H9 (cell line): ENCODE results near the gene ADARB2. TPM values are rescaled to one million over a fixed set of nuclear protein-coding genes. Genes with fewer than 3 reads are reported as not detected.

Experiments used
- DNase-seq: peaks from one replicate; pipeline ENCODE4 v3.0.0-alpha.2; 2017
- H2AFZ ChIP-seq: one replicate; pipeline ENCODE4 v1.6.1; 2013; ENCODE audit warnings: mild to moderate bottlenecking, low read length, control low read depth, moderate library complexity
- H2AK5ac ChIP-seq: 2 replicates; pipeline ENCODE4 v1.6.1; 2013; ENCODE audit warnings: low read length, control low read depth, mixed read lengths; ENCODE audit not compliant: insufficient read length
- H2BK120ac ChIP-seq: one replicate; pipeline ENCODE4 v1.6.1; 2013; ENCODE audit warnings: low read depth, mild to moderate bottlenecking, low read length, control low read depth, inconsistent platforms; ENCODE audit not compliant: poor library complexity, severe bottlenecking
- H2BK12ac ChIP-seq: 2 replicates; pipeline ENCODE4 v1.6.1; 2013; ENCODE audit warnings: low read length, control low read depth, mixed read lengths, low read depth; ENCODE audit not compliant: insufficient read length
- H2BK15ac ChIP-seq: 2 replicates; pipeline ENCODE4 v1.6.1; 2013; ENCODE audit warnings: low read depth, low read length, control low read depth
- H2BK20ac ChIP-seq: one replicate; pipeline ENCODE4 v1.6.1; 2013; ENCODE audit warnings: low read depth, mild to moderate bottlenecking, low read length, control low read depth, inconsistent platforms; ENCODE audit not compliant: poor library complexity, severe bottlenecking
- H2BK5ac ChIP-seq: 2 replicates; pipeline ENCODE4 v1.6.1; 2013; ENCODE audit warnings: low read length, control low read depth, mixed read lengths; ENCODE audit not compliant: insufficient read length
- H3K14ac ChIP-seq: 2 replicates; pipeline ENCODE4 v1.6.1; 2013; ENCODE audit warnings: low read length, control low read depth; ENCODE audit not compliant: insufficient read depth
- H3K18ac ChIP-seq: 2 replicates; pipeline ENCODE4 v1.6.1; 2013; ENCODE audit warnings: low read depth, mild to moderate bottlenecking, mixed read lengths, low read length, control low read depth; ENCODE audit not compliant: insufficient read length
- H3K23ac ChIP-seq: 2 replicates; pipeline ENCODE4 v1.6.1; 2013; ENCODE audit warnings: low read length, control low read depth, mixed read lengths, low read depth; ENCODE audit not compliant: insufficient read length
- H3K23me2 ChIP-seq: 2 replicates; pipeline ENCODE4 v1.6.1; 2013; ENCODE audit warnings: low read depth, mild to moderate bottlenecking, mixed read lengths, low read length, control low read depth; ENCODE audit not compliant: insufficient read length, poor library complexity, severe bottlenecking
- H3K27ac ChIP-seq: 2 replicates; pipeline ENCODE4 v1.5.1; 2013; ENCODE audit warnings: low read length, control low read depth, mixed read lengths, low read depth; ENCODE audit not compliant: insufficient read length
- H3K27me3 ChIP-seq: 2 replicates; pipeline ENCODE4 v1.6.1; 2013; ENCODE audit warnings: low read length, control low read depth, inconsistent platforms; ENCODE audit not compliant: insufficient read depth
- H3K4ac ChIP-seq: 2 replicates; pipeline ENCODE4 v1.6.1; 2013; ENCODE audit warnings: low read depth, mild to moderate bottlenecking, control low read depth, inconsistent platforms, low read length, moderate library complexity
- H3K4me1 ChIP-seq: 2 replicates; pipeline ENCODE4 v1.6.1; 2013; ENCODE audit warnings: low read length, control low read depth, inconsistent platforms; ENCODE audit not compliant: insufficient read depth
- H3K4me2 ChIP-seq: 2 replicates; pipeline ENCODE4 v1.6.1; 2013; ENCODE audit warnings: low read length, control low read depth, mixed read lengths; ENCODE audit not compliant: insufficient read length, insufficient read depth
- H3K56ac ChIP-seq: 2 replicates; pipeline ENCODE4 v1.6.1; 2013; ENCODE audit warnings: low read depth, mild to moderate bottlenecking, mixed read lengths, low read length, control low read depth; ENCODE audit not compliant: insufficient read length
- H3K79me1 ChIP-seq: 2 replicates; pipeline ENCODE4 v1.6.1; 2013; ENCODE audit warnings: low read depth, mild to moderate bottlenecking, moderate library complexity, low read length, control low read depth, inconsistent platforms; ENCODE audit not compliant: insufficient read depth, poor library complexity, severe bottlenecking
- H3K79me2 ChIP-seq: 2 replicates; pipeline ENCODE4 v1.6.1; 2013; ENCODE audit warnings: low read length, control low read depth, inconsistent platforms; ENCODE audit not compliant: insufficient read depth
- H3K9ac ChIP-seq: 2 replicates; pipeline ENCODE4 v1.6.1; 2013; ENCODE audit warnings: low read length, control low read depth, mixed read lengths; ENCODE audit not compliant: insufficient read length; ENCODE audit errors: extremely low read depth
- H3K9me3 ChIP-seq: one replicate; pipeline ENCODE4 v1.6.1; 2013; ENCODE audit warnings: low read depth, low read length, inconsistent platforms; ENCODE audit not compliant: control insufficient read depth
- H3T11ph ChIP-seq: one replicate; pipeline ENCODE4 v1.6.1; 2013; ENCODE audit warnings: mild to moderate bottlenecking, low read length, control low read depth, inconsistent platforms
- H4K20me1 ChIP-seq: one replicate; pipeline ENCODE4 v1.6.1; 2013; ENCODE audit not compliant: control insufficient read depth, insufficient read length, insufficient read depth
- H4K5ac ChIP-seq: 2 replicates; pipeline ENCODE4 v1.6.1; 2013; ENCODE audit warnings: low read depth, mild to moderate bottlenecking, mixed read lengths, low read length, control low read depth; ENCODE audit not compliant: insufficient read length
- H4K8ac ChIP-seq: replicated peaks from 2 replicates; pipeline ENCODE4 v1.6.1; 2013; ENCODE audit warnings: low read length, control low read depth, mixed read lengths, low read depth; ENCODE audit not compliant: insufficient read length
- H4K91ac ChIP-seq: 2 replicates; pipeline ENCODE4 v1.6.1; 2013; ENCODE audit warnings: low read depth, mild to moderate bottlenecking, moderate library complexity, mixed read lengths, low read length, control low read depth; ENCODE audit not compliant: insufficient read length
- H3K27ac Mint-ChIP-seq, 3 experiments: 2 replicates in 2 of 3; 3 replicates in 1 of 3; pipeline ENCODE4 v1.8.0; 2020 to 2021; ENCODE audit warnings: mixed read lengths in 3 of 3, mild to moderate bottlenecking in 1 of 3, moderate library complexity in 1 of 3
- H3K27me3 Mint-ChIP-seq: 2 replicates; pipeline ENCODE4 v1.8.0; 2021; ENCODE audit warnings: low read depth, mild to moderate bottlenecking, moderate library complexity, mixed read lengths
- H3K36me3 Mint-ChIP-seq, 3 experiments: 2 replicates in 2 of 3; 3 replicates in 1 of 3; pipeline ENCODE4 v1.8.0; 2020 to 2021; ENCODE audit warnings: low read depth in 3 of 3, mixed read lengths in 3 of 3; ENCODE audit not compliant: insufficient read depth in 1 of 3
- H3K4me1 Mint-ChIP-seq, 2 experiments: 2 replicates each; pipeline ENCODE4 v1.8.0; 2020; ENCODE audit warnings: mixed read lengths in 2 of 2
- H3K4me3 Mint-ChIP-seq, 2 experiments: 2 replicates in 1 of 2; 3 replicates in 1 of 2; pipeline ENCODE4 v1.8.0; 2020 to 2021; ENCODE audit warnings: mild to moderate bottlenecking in 2 of 2, mixed read lengths in 2 of 2, moderate library complexity in 1 of 2
- H3K9me3 Mint-ChIP-seq, 2 experiments: 2 replicates in 1 of 2; 3 replicates in 1 of 2; pipeline ENCODE4 v1.8.0; 2020; ENCODE audit warnings: mild to moderate bottlenecking in 2 of 2, mixed read lengths in 2 of 2, moderate library complexity in 1 of 2
- WGBS: extraction: QIAGEN DNeasy Blood & Tissue Kit; methylation state at CpG from one replicate; pipeline ENCODE4 v1.1.7; 2013; ENCODE audit warnings: missing lambda C conversion rate, low lambda C conversion rate, mixed read lengths; ENCODE audit not compliant: insufficient read length; ENCODE audit errors: extremely low coverage; 5-methylcytosine and 5-hydroxymethylcytosine counted together
- total RNA-seq: library from RNA; stranded (reverse); gene quantifications from 2 replicates; pipeline ENCODE4 v1.2.1, GENCODE V29; 2021
- TF ChIP-seq, protein P1 (sequence below): fragments of 200-600 bp; sonication (generic); conservative IDR thresholded peaks from 3 replicates; pipeline ENCODE4 v1.8.0; 2021; ENCODE audit warnings: antibody characterized with exemption, mild to moderate bottlenecking

ADARB2 gene
- total RNA-seq, 1 experiment from 2014 or later: 0.87 TPM

DNA sequence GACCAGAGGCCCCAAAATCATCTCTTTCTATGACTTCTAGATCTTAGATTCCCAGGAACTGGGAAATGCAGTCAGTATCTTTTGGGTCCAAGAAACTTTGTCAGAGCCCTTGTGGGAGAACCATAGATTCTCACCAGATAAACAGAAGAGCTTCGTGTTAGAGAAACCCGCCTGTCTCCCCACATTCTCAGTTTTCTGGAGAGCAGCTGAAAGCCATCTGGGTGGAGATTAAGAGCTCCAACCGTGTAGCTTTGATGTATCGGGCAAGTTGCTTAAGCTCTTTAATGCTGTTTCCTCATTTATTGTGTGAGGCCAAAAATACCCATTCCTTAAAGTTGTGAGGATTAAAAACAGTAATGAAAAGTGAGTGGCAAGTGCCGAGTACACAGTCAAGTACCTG lies 573.5 kb downstream of the ADARB2 start:
- H3K23me2 ChIP-seq: no peaks in the 10 kb centered on the region
- no peak overlapping the region for H4K8ac ChIP-seq
- no peak overlapping the region for H3K18ac ChIP-seq
- H3K79me2 ChIP-seq: no peaks in the 10 kb centered on the region
- H3T11ph ChIP-seq: no peak overlapping the region
- H2BK120ac ChIP-seq: no peak overlapping the region
- H3K9me3 ChIP-seq: no peaks in the 10 kb centered on the region
- DNase-seq: no peak
- no peaks in the 10 kb centered on the region for H3K9me3 Mint-ChIP-seq
- no peaks in the 10 kb centered on the region for H3K4me1 Mint-ChIP-seq
- H3K27ac ChIP-seq: no peak overlapping the region
- no peak overlapping the region for H3K23ac ChIP-seq
- H3K4me3 Mint-ChIP-seq: no peak overlapping the region
- peaks cover 11% of the 10 kb centered on the region for H3K27me3 Mint-ChIP-seq
- no peak overlapping the region for H4K5ac ChIP-seq
- H4K91ac ChIP-seq: no peak overlapping the region
- no peak overlapping the region for H3K9ac ChIP-seq
- no peak overlapping the region for H2BK5ac ChIP-seq
- H3K79me1 ChIP-seq: no peaks in the 10 kb centered on the region
- WGBS: no CpG with 5 or more reads among the region's 5 CpGs
- no peak overlapping the region for H2BK12ac ChIP-seq
- H4K20me1 ChIP-seq: no peaks in the 10 kb centered on the region
- H3K4me1 ChIP-seq: no peaks in the 10 kb centered on the region
- H2BK20ac ChIP-seq: no peak overlapping the region
- H2AFZ ChIP-seq: no peak overlapping the region
- H3K4ac ChIP-seq: no peak overlapping the region
- no peaks in the 10 kb centered on the region for H3K36me3 Mint-ChIP-seq
- no peak overlapping the region; a peak in 1 of 7 replicates for H3K27ac Mint-ChIP-seq
- H3K14ac ChIP-seq: no peak overlapping the region
- H2AK5ac ChIP-seq: no peak overlapping the region
- TF ChIP-seq, protein P1, sequence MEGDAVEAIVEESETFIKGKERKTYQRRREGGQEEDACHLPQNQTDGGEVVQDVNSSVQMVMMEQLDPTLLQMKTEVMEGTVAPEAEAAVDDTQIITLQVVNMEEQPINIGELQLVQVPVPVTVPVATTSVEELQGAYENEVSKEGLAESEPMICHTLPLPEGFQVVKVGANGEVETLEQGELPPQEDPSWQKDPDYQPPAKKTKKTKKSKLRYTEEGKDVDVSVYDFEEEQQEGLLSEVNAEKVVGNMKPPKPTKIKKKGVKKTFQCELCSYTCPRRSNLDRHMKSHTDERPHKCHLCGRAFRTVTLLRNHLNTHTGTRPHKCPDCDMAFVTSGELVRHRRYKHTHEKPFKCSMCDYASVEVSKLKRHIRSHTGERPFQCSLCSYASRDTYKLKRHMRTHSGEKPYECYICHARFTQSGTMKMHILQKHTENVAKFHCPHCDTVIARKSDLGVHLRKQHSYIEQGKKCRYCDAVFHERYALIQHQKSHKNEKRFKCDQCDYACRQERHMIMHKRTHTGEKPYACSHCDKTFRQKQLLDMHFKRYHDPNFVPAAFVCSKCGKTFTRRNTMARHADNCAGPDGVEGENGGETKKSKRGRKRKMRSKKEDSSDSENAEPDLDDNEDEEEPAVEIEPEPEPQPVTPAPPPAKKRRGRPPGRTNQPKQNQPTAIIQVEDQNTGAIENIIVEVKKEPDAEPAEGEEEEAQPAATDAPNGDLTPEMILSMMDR: no peak
- H3K27me3 ChIP-seq: no peaks in the 10 kb centered on the region
- H2BK15ac ChIP-seq: no peak overlapping the region
- no peak overlapping the region for H3K56ac ChIP-seq
- H3K4me2 ChIP-seq: no peak overlapping the region
